Stimulated activated CD8-positive, alpha-beta memory T cell treated with anti-CD3 and anti-CD28 coated beads, Interleukin-7, amount 100 ng/mL, for 4 hours (primary cell): ENCODE measurements around the gene EEF2.

Experiments used
- DNase-seq, 2 donors: peaks; one replicate each; pipeline ENCODE4 v3.0.0-alpha.2; 2020; ENCODE audit warnings: low read depth in 2 of 2

EEF2 gene

DNA sequence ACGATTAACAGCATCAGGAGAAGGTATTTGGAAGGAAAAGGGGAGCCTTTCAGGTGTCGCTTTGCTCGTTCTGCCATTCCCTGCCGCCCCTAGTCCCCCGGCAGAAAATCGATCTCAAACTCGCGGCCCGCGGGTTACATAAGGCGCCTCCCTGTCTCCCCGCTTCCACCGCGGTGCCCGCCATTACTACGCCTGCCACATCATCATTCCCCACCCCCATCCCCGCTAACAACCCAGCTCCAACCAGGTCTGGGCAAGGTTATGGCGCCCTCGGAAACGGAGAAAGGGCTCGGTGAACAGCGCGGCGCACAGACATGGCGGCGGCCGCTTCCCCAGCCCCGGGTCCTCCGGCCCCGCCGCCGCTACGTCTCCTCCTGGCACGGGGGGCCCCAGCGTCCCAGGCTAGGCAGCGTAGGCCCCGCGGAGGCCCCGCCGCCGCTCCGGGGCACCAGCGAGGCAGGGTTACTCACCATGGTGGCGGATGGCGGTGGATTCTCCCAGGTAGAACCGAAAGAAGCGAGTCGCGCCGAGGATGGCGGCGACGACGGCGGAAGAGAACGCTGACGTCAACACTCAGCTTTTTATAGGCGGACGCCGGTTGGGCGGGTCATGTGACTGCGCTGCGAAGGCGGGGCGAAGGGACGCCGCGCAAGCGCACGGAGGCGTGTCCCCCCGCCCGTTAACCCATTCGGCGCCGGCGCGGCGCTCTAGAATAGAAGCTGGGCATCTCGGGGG lies at the start of gene EEF2:
Gene EEF2 (minus strand): TSS at position 556 of the 735 bp plus-strand sequence. CDS start 83 bp downstream, at position 473.
- DNase-seq, result peak; percentile 83 to 84

DNA sequence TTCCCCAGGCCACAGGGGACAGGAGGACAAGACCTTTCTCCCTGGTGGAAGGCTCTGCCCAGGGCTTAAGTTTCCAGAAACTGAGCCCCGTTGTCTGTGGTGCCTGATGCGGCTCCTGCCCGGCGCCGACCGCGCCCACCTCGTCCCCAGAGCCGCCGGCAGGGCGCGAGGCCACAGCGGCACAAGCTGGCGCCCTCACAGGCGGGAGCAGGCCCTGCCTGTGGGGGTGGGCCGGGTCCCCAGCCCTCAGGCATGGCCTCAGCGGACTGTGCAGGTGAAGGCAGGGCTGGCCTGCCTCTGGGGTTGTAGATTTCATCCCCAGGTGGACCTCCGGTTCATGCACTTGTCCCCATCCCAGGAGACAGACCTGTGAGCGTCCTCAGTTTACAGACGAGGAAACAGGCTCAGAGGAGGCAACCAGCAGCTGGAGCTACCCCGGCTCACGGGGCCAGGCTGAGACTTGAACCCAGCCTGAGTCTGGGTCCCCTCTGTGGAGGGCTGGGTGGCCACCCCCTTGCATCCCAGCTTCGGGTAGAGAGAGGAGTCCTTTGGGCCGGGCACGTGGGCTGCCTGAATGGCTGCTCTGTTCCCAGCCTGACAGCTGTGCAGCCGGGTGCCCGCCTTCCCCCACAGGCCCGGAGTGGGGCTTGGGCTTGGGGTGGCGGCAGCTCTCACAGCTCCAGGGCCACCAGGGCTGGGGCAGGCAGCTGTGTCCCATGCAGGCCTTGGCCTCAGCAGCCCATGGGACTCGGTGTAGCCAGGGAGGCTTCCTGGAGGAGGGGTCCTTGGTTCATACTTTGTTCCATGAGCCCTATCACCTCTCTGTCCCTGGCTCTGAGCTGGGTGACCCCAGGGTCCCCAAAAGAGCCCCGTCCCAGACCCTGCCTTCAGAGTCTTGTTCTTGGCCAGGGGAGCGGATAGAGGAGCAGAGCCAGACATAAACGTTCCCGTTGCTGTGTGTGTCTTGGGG lies 49.1 kb upstream of the EEF2 start:
- no peak for DNase-seq

DNA sequence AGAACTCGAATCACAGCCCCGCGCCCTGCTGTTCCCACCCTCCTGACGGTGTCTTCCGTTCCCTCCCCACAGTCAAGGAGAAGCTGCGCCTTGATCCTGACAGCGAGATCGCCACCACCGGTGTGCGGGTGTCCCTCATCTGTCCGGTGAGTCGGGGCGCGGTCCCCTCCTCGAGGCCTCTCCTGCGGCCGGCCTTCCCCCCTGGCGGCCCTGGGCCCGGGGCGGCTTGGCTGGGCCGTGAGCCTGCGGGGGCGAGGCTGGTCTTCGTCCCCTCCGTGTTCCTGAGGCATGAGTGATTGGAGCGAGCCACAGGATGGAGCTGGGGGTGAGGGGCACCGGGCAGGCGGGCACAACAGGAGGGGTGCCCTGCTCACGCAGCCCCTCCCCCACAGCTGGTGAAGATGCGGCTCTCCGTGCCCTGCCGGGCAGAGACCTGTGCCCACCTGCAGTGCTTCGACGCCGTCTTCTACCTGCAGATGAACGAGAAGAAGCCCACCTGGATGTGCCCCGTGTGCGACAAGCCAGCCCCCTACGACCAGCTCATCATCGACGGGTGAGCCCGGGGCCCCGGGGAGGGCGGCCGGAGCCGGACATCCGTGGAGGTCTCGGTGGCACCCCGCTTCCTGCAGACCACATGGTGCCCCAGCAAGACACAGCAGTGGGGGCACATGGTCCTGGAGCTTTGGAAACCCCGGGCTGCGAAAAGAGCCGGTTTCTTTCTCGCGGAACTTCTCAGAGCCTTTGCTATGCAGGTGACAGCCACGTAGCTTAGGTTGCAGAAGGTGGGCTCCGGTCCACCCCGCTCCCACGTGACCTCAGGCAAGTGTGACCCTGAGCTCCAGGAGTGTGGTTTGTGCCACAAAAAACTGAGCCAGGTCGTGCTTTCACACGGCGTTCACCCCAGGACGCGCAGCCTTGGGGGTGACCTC lies 48.0 kb upstream of the EEF2 start:
- no peak for DNase-seq

DNA sequence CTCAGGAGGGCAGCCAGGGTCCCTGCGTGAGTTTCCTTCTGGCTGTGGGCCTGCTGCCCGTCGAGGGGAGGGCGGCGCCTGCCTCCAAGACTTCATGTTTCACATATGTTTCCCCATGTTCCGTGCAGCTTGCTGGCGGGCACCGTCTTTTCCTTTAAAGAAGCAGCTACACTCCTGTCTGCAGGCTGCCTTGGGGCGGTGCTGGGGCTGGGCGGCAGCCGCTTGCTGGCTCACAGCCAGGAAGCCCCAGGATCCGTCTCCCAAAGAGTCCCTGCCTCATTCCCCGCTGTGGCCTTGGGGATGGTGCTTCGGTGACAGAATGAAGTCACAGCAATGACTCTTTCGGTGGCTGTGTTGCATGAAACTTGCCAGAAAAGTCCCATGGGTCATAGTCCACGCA lies 47.2 kb upstream of the EEF2 start:
- DNase-seq, result no peak

DNA sequence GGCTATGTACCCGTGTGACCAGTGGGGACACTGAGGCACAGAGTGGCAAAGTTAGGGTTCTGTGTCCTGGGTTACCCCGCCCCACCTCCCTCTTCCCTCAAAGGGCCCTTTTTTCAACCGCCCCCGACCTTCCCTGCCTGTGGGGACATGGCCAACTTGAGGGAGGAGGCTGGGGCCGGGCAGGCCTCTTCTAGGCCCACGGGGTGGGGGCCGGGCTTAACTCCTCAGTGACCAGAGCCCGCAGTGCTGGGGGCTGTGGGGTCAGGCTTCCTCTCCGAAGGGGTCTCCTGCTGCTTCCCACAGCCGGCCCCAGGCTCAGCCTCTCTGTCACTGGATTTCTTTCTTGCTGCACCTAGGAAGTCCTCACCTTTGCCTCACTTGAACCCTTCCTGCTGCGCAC lies 46.2 kb upstream of the EEF2 start:
- DNase-seq, result no peak

DNA sequence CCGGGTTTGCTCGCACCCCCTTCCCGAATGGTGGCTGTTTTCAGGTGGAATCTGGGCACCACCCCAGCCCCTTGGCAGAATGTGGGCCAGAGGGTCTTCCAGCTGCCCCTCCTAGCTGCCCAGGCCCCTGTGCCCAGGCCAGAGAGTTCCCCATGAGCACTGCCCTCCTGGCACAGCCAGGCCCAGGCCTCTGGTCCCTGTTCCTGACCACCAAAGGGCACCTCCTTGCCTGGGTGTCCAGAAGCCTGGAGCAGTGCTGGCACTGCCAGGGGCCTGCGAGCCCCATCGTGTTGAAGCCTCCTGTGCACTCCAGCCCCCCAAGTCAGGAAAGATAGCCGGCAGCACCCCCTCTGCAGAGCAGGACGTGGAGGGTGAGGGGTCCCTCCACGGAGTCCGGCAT lies 45.7 kb upstream of the EEF2 start:
- DNase-seq, result no peak

DNA sequence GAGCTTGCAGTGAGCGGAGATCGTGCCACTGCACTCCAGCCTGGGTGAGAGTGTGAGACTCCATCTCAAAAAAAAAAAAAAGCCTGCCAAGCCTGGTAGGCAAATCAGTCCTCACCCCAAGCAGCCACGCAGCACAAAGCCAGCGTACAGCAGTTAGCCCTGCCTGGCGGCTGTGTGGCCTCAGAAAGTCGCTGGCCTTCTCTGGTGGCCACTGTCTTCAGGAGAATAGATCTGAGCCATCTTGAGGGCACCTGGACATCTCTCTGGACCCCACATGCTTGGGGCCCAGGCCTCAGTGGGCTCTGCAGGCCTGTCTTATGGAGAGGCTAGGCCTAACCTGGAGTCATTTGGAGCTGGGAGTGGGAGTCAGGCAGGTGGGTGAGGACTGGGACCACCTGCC lies 45.3 kb upstream of the EEF2 start:
- no peak for DNase-seq

DNA sequence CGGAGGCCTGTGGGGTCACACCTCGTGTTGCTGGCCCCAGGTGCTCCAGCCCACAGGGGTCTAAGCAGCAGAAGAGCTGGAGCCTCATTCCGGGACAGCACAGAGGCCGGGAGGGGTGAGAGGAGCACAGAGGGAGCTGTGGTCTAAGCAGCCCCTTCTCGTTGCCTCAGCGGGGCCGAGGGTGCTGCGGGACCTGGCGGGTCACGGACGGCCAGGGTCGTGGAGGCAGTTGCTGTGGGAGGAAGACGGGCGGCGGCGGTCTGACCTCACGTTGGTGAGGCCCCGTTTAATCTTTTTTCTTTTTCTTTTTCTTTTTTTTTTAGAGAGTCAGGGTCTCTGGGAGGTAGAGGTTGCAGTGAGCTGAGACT lies 44.0 kb upstream of the EEF2 start:
- no peak for DNase-seq

DNA sequence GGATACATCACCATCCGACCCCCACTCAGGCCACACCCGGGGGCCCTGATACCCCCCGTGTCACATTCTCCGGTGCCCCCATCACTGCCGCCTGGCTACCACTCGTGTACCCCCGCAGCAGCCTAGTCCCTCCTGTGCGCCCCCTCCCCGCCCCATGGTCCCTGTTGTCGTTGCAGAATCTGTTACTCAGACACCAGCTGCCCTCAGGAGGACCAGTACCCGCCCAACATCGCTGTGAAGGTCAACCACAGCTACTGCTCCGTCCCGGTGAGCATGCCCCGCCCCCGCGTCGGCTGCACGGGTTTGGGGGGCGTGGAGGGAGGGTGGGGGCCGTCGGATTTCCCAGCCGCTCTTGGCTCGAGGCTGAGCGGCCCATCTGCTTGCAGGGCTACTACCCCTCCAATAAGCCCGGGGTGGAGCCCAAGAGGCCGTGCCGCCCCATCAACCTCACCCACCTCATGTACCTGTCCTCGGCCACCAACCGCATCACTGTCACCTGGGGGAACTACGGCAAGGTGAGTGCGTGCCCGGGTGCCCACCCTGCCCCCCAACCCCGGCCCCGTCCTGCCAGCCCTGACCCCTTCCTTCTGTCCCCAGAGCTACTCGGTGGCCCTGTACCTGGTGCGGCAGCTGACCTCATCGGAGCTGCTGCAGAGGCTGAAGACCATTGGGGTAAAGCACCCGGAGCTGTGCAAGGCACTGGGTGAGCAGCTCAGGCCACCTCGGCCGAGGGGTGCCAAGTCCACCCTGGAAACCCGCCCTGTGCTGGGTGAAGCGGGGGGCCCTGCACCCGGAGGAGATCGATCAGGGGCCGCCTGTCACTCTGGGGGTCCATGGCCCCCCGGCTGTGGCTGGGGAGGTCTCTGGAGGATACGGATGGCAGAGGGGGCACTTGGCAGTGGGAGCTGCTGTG lies 43.3 kb upstream of the EEF2 start:
- no peak for DNase-seq

DNA sequence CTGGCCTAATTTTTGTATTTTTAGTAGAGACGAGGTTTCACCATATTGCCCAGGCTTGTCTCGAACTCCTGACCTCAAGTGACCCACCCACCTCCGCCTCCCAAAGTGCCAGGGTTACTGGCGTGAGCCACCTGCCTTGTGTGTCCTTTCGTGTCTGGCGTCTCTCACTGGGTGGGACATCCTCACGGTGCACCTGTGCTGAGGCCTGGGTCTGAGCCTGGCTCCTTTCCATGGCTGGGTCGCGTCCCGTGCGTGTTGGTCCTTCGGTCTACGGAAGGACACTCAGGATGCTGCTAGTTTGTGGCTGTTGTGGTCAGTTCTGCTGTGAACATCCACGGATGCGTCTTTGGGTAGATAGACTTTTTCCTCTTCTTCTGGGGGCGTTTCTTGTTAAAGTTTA lies 41.9 kb upstream of the EEF2 start:
- DNase-seq, result no peak

DNA sequence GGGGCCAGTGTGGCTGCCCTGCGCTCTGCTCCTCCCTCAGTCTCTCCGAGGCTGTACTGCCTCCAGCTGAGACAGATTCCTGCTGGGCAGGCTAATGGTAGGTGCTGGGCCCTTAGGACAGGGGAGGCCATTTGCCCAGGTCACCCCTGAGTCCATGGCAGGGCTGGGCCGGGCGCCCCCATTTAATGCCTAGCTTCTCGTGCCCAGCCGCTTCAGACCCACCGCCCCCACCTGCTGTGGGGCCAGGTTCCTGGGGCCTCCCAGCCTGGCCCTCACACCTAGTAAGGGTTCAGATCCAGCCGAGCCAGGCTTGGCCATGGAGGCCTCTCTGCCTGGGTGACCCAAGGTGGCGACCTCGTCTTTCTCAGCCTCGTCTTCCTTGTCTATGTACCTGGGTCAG lies 40.1 kb upstream of the EEF2 start:
- no peak for DNase-seq

DNA sequence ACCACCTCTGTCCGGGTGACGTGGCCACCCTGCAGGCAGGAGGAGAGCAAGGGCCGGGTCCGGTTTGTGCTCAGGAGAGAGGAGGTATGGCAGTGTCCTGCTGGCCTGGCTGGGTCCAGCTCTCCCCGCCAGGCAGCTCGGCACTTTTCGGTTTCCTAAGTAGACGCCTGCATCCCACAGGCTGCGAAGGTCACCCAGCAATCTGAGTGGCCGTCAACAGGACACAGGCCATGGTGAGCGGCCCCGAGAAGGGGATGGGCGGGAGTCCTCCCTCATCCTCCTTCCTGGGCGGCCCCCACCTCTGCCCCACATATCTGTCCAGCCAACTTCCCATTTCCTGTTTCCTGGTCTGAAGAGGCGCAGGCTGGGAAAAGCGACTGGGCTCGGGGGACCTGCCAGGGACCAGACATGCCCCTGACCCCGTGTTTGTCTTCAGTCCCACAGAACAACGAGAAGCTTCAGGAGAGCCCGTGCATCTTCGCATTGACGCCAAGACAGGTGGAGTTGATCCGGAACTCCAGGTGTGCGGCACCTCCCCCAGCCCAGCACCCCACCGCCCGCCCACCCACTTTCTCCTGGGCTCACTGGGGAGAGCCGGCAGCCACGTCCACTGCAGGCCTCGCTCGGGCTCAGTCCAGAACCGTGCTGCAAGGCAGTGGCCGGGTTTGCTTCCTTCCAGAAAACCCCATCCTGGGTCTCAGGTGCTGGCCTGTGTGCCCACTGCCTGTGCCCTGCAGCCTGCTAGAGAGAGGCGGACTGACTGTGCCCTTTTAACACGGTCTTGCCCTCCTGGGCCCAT lies 38.5 kb upstream of the EEF2 start:
- DNase-seq, result no peak

DNA sequence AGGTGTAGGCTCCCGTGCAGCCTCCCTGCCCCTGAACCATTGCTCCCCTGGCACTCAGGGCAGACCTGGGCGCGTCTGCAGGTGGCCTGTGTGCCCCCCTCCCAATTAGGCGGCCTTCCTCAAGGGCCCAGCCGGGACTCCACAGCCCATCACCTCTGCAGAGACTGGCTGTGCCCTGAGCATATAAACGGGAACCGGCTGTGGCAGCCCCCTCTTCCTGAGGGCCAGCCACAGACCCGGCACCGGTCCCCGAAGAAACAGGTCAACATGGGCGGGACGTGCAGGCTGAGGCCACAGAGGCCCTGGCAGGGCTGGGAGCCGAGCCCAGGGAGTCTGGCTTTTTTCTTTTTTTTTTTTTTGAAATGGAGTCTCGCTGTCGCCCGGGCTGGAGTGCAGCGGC lies 34.3 kb upstream of the EEF2 start:
- no peak for DNase-seq

DNA sequence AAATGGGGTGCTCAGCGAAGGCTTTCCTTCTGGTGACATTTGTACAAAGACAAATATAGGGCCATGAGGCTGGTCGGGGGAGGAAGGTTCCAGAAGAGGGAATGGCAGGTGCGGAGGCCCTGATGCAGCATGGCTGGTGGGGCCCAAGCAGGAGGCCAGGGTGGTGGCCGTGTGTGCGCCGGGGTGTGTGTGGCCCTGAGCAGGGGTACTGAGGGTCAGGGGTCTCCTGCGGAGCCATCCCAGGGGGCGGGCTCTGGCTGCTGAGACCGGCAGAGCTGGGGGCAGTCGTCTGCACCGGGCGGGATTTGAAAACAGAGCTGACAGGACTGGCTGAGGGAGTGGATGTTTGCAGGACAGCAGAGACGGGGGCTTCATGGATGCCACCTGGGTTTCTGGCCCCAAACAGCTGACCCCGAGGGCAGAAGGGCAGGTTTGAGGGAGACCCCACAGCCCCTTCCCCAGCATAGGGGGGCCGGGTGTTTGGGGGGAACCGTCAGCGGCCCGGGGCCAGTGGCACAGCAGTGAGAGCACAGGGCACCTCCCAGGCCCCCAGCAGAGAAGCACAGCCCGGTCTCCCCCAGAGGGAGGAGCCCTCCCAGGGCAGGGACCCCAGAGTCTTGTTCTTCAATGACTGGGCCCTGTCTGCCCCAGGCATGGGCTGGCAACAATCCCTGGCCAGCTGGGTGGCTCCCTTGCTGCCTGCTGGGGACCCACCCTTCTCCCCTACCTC lies 33.7 kb upstream of the EEF2 start:
- no peak for DNase-seq

DNA sequence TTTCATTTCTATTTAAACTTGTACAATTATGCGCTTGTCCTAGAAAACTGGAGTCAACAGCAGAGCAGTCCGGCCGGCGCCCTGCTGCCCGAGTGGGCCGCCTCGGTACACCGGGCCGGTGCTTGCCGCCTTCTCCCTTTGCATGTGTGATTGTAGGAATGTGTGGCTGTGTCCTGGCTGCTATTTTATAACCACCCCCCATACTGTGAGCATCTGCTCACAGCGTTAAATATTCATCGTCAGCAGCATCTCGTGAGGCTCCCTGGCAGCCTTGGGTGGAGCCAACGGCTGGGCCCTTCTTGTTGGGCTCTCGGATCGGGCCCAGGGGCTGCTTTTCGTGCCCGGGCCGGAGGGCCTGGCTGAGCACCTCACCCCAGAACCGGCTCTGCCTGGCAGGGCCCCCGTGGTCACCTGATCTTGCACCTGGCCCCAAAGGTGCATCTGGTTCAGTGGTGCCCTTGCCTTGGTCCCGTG lies 32.9 kb upstream of the EEF2 start:
- DNase-seq, result no peak

DNA sequence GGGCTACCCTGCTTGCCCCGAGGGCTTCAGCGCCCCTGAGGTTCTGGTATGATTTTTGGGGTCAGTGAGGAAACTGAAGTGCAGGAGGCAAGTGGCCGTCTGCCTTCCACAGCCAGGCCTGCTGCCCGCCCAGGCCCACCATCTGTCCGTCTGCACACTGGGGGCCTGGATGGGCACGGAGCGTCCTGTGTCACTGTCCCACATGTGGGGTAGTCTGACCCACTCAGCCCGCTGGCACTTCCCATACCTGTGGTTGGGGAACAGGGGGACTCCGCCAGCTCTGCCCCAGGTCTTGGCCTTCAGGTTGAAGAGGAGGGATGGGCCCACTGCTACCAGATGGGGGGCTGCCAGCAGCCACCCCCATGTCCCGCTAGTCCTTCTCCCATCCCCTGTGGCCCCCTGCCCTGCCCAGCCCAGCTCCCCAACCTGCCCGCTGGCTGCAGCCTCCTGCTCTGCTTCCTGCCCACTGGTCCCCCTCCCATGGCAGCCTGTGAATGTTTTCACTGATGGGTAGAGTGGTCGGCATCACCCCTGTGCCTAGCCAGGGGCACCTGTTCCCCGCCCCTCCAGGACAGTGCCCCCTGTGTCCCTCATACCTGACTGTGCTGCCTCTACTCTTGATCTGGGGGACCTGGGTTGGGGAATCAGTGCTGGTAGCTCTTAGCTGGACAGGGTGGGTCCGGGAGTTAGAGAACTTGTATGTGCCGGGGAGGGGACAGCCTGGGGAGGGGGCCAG lies 31.8 kb upstream of the EEF2 start:
- no peak for DNase-seq

DNA sequence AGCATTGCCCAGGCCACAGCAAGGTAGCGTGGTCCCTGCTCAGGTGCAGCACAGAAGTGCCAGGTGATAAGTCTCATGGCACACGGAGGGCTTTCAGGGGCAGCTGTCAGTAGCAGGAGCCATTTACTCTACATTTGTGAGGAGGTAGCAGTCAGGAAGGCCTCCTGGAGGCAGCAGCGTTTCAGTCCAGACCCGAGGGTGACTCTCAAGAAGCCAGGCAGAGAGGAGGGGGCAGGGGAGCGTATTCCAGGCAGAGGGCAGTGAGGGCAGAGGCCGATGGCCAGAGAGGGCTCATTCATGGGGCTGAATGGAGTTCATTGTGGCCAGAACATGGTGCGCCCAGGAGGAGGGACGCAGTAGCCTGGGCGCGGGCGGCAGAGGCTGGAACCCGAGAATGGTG lies 31.2 kb upstream of the EEF2 start:
- DNase-seq, result no peak

DNA sequence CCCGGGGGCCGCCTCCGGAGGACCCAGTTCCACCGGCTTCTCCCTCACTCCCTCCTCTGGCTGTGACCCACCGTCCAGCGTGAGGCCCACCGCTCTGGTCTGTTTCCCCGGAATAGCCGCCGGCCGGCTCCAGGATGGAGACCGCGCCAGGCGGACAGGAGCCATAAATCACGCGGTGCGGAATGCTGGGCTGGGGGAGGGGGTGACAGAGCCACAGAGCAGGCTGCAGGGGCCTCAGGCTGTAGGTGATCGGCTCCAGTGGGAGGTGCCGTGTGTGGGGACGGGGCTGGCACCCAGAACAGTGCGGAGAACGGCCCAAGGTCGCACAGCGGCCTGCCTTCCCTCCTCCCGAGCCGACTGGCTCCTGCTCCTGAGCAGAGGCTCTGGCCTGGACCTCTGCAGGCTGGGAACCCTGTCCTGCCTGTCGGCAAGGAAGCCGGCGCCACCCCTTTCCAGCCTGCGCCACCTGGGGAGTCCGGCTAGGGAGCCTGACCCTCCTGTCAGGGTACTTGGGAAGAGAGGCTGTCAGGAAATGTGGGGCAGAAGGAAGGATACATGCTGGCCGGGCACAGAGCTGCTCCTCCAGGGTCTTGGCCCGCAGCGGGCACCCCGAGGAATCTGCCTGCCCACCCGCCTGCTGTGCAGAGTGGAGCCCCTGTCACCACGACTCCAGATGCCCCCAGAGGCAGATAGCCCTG lies 30.6 kb upstream of the EEF2 start:
- no peak for DNase-seq
